SU-DHL-6 (cell line): ENCODE results near the gene KLHL29.

ENCODE experiments used
- H2AFZ ChIP-seq: fragments of 200-600 bp; sonication (generic); 2 replicates; pipeline ENCODE4 v1.6.1; 2014; ENCODE audit warnings: low read depth, mild to moderate bottlenecking, moderate library complexity, mixed read lengths, antibody characterized with exemption, low read length; ENCODE audit not compliant: severe bottlenecking
- H3F3A ChIP-seq: fragments of 200-600 bp; shearing (Covaris generic); 2 replicates; pipeline ENCODE4 v1.6.0; 2016; ENCODE audit warnings: antibody characterized with exemption, mild to moderate bottlenecking; ENCODE audit not compliant: insufficient read depth
- H3K27ac ChIP-seq: fragments of 200-600 bp; sonication (generic); 2 replicates; pipeline ENCODE4 v1.5.1; 2016; ENCODE audit warnings: low read depth, mild to moderate bottlenecking, low read length, moderate library complexity, mixed read lengths
- H3K27me3 ChIP-seq: fragments of 200-600 bp; sonication (generic), shearing (Covaris generic); 2 replicates; pipeline ENCODE4 v1.6.0; 2014; ENCODE audit warnings: mild to moderate bottlenecking, low read length
- H3K36me3 ChIP-seq: fragments of 200-600 bp; sonication (generic); 2 replicates; pipeline ENCODE4 v1.6.1; 2014; ENCODE audit warnings: mild to moderate bottlenecking, low read length, mixed read lengths
- H3K4me2 ChIP-seq: fragments of 300-600, 200-600 bp; shearing (Covaris generic), sonication (generic); 2 replicates; pipeline ENCODE4 v1.6.0; 2014; ENCODE audit warnings: low read length, low read depth, mild to moderate bottlenecking; ENCODE audit not compliant: poor library complexity, severe bottlenecking
- H3K4me3 ChIP-seq: fragments of 200-600 bp; sonication (generic); 2 replicates; pipeline ENCODE4 v1.5.1; 2014; ENCODE audit warnings: antibody characterized with exemption, low read length, mild to moderate bottlenecking, mixed read lengths; ENCODE audit not compliant: insufficient read depth, poor library complexity, severe bottlenecking
- H3K79me2 ChIP-seq: fragments of 200-600 bp; sonication (generic); 2 replicates; pipeline ENCODE4 v1.6.1; 2014; ENCODE audit warnings: mild to moderate bottlenecking, low read length, moderate library complexity; ENCODE audit not compliant: insufficient read depth
- H3K9ac ChIP-seq: fragments of 200-600 bp; sonication (generic); 2 replicates; pipeline ENCODE4 v1.7.0; 2014; ENCODE audit warnings: mild to moderate bottlenecking, low read length
- H3K9me2 ChIP-seq: fragments of 200-600 bp; sonication (generic); replicated peaks from 2 replicates; pipeline ENCODE4 v1.6.1; 2014; ENCODE audit warnings: low read length; ENCODE audit not compliant: insufficient read depth
- H3K9me3 ChIP-seq: fragments of 200-600 bp; sonication (generic); 2 replicates; pipeline ENCODE4 v1.6.1; 2014; ENCODE audit warnings: low read length, mixed read lengths; ENCODE audit not compliant: insufficient read depth
- H4K20me1 ChIP-seq: fragments of 200-600 bp; sonication (generic); 2 replicates; pipeline ENCODE4 v1.6.1; 2014; ENCODE audit warnings: low read depth, mild to moderate bottlenecking, antibody characterized with exemption, low read length, moderate library complexity, mixed read lengths
- CTCF ChIP-seq: fragments of 200-600 bp; sonication (generic); IDR thresholded peaks from one replicate; pipeline ENCODE4 v1.5.1; 2017; ENCODE audit warnings: antibody characterized with exemption, mild to moderate bottlenecking, low read length, moderate library complexity; ENCODE audit not compliant: insufficient read depth, poor library complexity, severe bottlenecking
- EZH2phosphoT487 ChIP-seq: fragments of 200-600 bp; sonication (generic), shearing (Covaris generic); conservative IDR thresholded peaks from 2 replicates; pipeline ENCODE4 v1.6.1; 2018; ENCODE audit warnings: mild to moderate bottlenecking, antibody characterized with exemption, low read length, moderate library complexity, mixed read lengths

The KLHL29 gene

GRCh38 chr2:23486684-23487075 is 101.7 kb downstream of the KLHL29 start:
- TF ChIP-seq CTCF (no peak), EZH2phosphoT487 (no peak)
- Histone ChIP-seq H3K9ac (no peak overlapping the region), H3F3A (no peaks in the 10 kb centered on the region), H3K79me2 (no peaks in the 10 kb centered on the region), H3K4me2 (no peak overlapping the region), H3K36me3 (no peaks in the 10 kb centered on the region), H3K9me2 (no peaks in the 10 kb centered on the region), H3K9me3 (no peaks in the 10 kb centered on the region), H3K27me3 (no peaks in the 10 kb centered on the region), H3K27ac (no peak overlapping the region), H2AFZ (no peak overlapping the region), H3K4me3 (no peak overlapping the region), H4K20me1 (no peaks in the 10 kb centered on the region)

DNA sequence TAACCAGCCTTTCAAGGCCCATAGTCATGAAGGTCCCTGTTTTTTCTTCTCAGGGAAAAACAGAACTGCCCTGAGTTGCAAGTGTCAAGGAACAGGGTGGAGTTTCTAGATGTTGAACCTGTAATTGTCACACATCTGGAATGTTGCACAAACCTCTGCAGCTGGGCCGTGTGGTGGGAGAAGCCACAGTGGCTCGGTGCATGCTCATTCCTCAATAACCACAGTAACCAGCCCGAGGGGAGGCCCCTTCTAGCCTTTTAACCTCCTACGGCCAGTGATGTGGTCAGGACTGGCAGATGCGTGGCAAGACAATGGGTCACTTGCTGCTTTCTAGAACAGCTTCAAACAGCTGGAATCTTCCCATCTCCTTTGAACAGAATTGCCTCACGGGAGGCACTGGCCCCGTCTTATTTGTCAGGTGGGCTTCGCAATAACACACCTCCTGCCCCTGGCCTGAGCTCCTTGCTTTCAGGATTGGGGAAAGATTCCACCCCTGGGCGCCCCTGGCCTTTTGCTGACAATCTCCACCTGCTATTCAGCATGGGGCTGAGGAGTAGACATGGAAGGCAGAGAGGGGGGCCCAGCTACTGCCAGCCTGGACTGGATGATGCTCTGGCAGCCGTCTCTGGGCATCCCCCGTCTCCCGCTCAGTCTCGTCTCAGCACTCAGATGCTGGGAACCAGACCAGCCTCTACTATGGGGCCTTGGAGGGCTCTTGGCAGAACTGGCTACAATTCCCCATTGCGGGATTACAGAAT is 102.9 kb downstream of the KLHL29 start:
- Histone ChIP-seq H3K9ac (no peak overlapping the region), H4K20me1 (no peaks in the 10 kb centered on the region), H3K27ac (no peak overlapping the region), H3K4me2 (no peak overlapping the region), H3K79me2 (no peaks in the 10 kb centered on the region), H3K9me3 (no peaks in the 10 kb centered on the region), H2AFZ (no peak overlapping the region), H3K9me2 (no peaks in the 10 kb centered on the region), H3K27me3 (no peaks in the 10 kb centered on the region), H3F3A (no peaks in the 10 kb centered on the region), H3K36me3 (no peaks in the 10 kb centered on the region), H3K4me3 (no peak overlapping the region)
- no peak for TF ChIP-seq EZH2phosphoT487
- TF ChIP-seq CTCF = no peak

- Histone ChIP-seq H3K36me3 (no peaks in the 10 kb centered on the region), H2AFZ (no peak overlapping the region), H3K9ac (no peak overlapping the region), H3K27me3 (no peaks in the 10 kb centered on the region), H3K9me2 (no peaks in the 10 kb centered on the region), H3K4me3 (no peak overlapping the region), H3F3A (no peaks in the 10 kb centered on the region), H4K20me1 (no peaks in the 10 kb centered on the region), H3K27ac (no peak overlapping the region), H3K79me2 (no peaks in the 10 kb centered on the region), H3K9me3 (no peaks in the 10 kb centered on the region), H3K4me2 (no peak overlapping the region)
- no peak for TF ChIP-seq EZH2phosphoT487
- no peak for TF ChIP-seq CTCF
These were observed 103.6 kb downstream of the KLHL29 start for GRCh38 chr2:23488584-23488983.
